Measurements from ENCODE around the gene GABBR2.

GRCh38 chr9:98551511-98552286 is 157.0 kb downstream of the GABBR2 start:
- no peak for TF ChIP-seq POLR2A (IDR thresholded peaks at IDR 0.05)
- no peak for TF ChIP-seq CTCF (IDR thresholded peaks at IDR 0.05)
